ENCODE data around the gene OR7A17.
A peak's percentile ranks its signal among the peaks of the same experiment; 100 is the strongest.

The OR7A17 gene

GRCh38 chr19:14886032-14886431 lies at the start of gene OR7A17:
Gene OR7A17 (minus strand): TSS chr19:14886132. CDS start chr19:14881355, 4,777 bp downstream.
- no peak for DNase-seq

GRCh38 chr19:14933506-14933905 lies 47.6 kb upstream of the OR7A17 start:
- DNase-seq, result no peak

DNA sequence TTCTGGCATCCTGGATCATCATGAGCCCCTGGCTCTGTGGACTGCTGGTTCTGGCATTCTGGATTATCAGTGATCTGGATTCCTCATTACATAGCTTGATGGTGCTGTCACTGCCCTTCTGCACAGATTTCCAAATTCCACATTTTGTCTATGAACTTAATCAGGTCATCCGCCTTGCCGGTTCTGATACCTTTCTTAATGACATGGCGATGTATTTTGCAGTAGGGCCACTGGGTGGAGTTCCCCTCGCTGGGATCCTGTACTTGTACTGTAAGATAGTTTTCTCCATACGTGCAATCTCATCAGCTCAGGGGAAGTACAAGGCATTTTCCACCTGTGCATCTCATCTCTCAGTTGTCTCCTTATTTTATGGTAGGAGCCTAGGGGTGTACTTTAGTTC lies 30.9 kb upstream of the OR7A17 start:
- DNase-seq, result no peak

- DNase-seq, result no peak
Observed at GRCh38 chr19:14915116-14915515, 29.2 kb upstream of the OR7A17 start.

GRCh38 chr19:14906711-14907110 lies 20.8 kb upstream of the OR7A17 start:
- DNase-seq, result no peak

GRCh38 chr19:14901675-14902260 lies 15.8 kb upstream of the OR7A17 start:
- DNase-seq, result no peak

- DNase-seq, result no peak
Observed at GRCh38 chr19:14890643-14891379, 4.9 kb upstream of the OR7A17 start.

GRCh38 chr19:14889994-14890642 lies 4.2 kb upstream of the OR7A17 start:
- no peak for DNase-seq

DNA sequence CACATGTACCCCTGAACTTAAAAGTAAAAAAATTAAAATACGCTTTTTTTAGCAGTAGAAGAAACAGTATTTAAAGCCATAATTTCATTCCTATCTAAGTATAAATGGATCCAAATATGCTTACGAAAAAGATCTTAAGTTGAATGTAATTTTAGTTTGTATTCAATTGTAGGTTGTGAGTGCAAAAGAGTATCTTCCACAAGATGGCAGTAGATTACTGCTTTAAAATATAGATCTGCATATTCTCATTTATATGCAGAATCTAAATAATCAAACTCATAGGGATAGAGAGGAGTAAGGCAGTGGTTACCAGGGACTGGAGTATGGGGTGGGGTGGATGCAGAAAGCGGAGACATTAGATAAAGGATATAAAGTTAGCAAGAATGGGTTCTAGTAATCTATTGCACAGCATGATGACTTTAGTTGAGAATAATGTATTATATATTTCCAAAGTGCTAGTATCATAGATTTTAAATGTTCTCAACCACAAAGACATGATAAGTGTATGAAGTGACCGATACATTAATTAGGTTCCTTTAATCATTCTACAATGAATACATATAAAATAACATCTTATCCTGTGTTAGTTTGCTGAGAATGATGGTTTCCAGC lies 14.2 kb downstream of the OR7A17 start:
- DNase-seq, result no peak

GRCh38 chr19:14868497-14868896 lies 17.4 kb downstream of the OR7A17 start:
- no peak for DNase-seq

DNA sequence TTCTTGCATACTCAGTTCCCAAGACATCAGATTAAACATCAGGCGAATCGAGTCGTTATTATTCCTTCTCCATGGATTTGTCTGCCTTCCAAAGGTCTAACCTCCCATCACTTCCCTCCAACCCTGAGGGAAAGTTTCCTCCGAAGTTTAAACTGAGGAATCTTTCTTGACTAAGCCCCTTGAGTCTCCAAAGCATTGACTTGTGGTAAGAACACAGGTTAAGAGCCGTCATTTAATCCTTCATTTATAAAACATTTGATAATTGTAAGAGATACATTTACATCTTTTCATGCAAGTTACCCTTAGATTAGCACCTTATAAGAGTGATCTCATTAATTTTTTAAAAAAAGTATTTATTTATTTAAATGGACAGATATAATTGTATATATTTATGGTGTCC lies 37.1 kb downstream of the OR7A17 start, which contains the start of gene OR7A10:
OR7A10 (minus strand) TSS at position 101 of the 400 bp plus-strand sequence. CDS start 7,045 bp downstream, outside the sequence.
- DNase-seq, result no peak

- DNase-seq, result no peak
Observed at GRCh38 chr19:14843578-14843977, 42.4 kb downstream of the OR7A17 start.

DNA sequence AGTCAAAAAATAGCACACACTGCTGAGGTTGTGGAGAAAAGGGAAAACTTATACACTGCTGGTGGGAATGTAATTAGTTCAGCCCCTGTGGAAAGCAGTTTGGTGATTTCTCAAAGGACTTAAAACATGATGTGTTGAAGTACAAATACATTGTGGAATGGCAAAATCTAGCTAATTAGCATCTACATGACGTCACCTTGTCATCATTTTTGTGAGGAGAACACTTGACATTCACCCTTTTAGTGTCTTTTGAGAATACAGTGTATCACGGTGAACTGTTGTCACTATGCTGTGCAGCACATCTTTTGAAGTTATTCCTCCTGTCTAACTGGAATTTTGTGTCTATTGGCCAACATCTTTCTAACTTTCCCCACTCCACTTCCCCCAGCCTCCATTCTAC lies 42.8 kb downstream of the OR7A17 start:
- no peak for DNase-seq

- DNase-seq, result no peak
Observed at GRCh38 chr19:14840206-14840605, 45.7 kb downstream of the OR7A17 start.

- DNase-seq, result no peak
Observed at GRCh38 chr19:14837391-14837790, 48.5 kb downstream of the OR7A17 start.

GRCh38 chr19:14835011-14835410 lies 50.9 kb downstream of the OR7A17 start, which contains the start of the genes OR7A5 and OR7C1:
Gene OR7A5 (minus strand): TSS chr19:14835185. CDS start chr19:14828241, 6,944 bp downstream.
Gene OR7C1 (minus strand): TSS chr19:14835185. CDS start chr19:14800136, 35,049 bp downstream.
- peak; percentile 63 for DNase-seq

- DNase-seq, result no peak
Observed at GRCh38 chr19:14830702-14831101, 55.2 kb downstream of the OR7A17 start.

Data from islet precursor cell (in vitro differentiated cells).